ENCODE data around the gene SLC7A8.
"Not testable (repeated sequence)": the region's sequence is repeated elsewhere in the genome, so short reads cannot be mapped to it uniquely, and the experiment has no call there.

SLC7A8 gene

GRCh38 chr14:23112359-23113178, 70.9 kb downstream of the SLC7A8 start:
- no peak for DNase-seq

- no peak for DNase-seq
These were observed 72.7 kb downstream of the SLC7A8 start for GRCh38 chr14:23110579-23111365.

- no peak for DNase-seq
These were observed 73.7 kb downstream of the SLC7A8 start for GRCh38 chr14:23109769-23110168.

GRCh38 chr14:23108169-23108568, 75.3 kb downstream of the SLC7A8 start:
- DNase-seq = not testable (repeated sequence)

GRCh38 chr14:23107620-23108019, 75.8 kb downstream of the SLC7A8 start:
- DNase-seq = not testable (repeated sequence)

GRCh38 chr14:23106747-23107045, 76.8 kb downstream of the SLC7A8 start:
- DNase-seq = no peak

GRCh38 chr14:23105348-23105824, 78.1 kb downstream of the SLC7A8 start:
- no peak for DNase-seq

GRCh38 chr14:23104591-23105347, 78.7 kb downstream of the SLC7A8 start, which contains the start of gene CIROP:
Gene CIROP (minus strand): TSS chr14:23104989. CDS start chr14:23104920, 69 bp downstream.
- DNase-seq = no peak

GRCh38 chr14:23104070-23104590, 79.3 kb downstream of the SLC7A8 start:
- no peak for DNase-seq

GRCh38 chr14:23103581-23103980, 79.9 kb downstream of the SLC7A8 start:
- no peak for DNase-seq

- no peak for DNase-seq
These were observed 80.7 kb downstream of the SLC7A8 start for GRCh38 chr14:23102801-23103200.

GRCh38 chr14:23101986-23102625, 81.4 kb downstream of the SLC7A8 start:
- DNase-seq = no peak

GRCh38 chr14:23101213-23101970, 82.1 kb downstream of the SLC7A8 start:
- DNase-seq = no peak

- no peak for DNase-seq
These were observed 84.1 kb downstream of the SLC7A8 start for GRCh38 chr14:23099212-23099861.

- no peak for DNase-seq
These were observed 85.7 kb downstream of the SLC7A8 start for GRCh38 chr14:23097786-23098185.

GRCh38 chr14:23095196-23096108, 88.0 kb downstream of the SLC7A8 start, which contains the start of gene C14orf119:
Gene C14orf119 (plus strand): TSS chr14:23095505. CDS start chr14:23097659, 2,154 bp downstream.
- no peak for DNase-seq

- no peak for DNase-seq
These were observed 88.7 kb downstream of the SLC7A8 start, which contains the start of gene ACIN1 for GRCh38 chr14:23094666-23095195. Gene ACIN1 (minus strand): TSS chr14:23095136. CDS start chr14:23095112, 24 bp downstream.

- DNase-seq = no peak
These were observed 89.3 kb downstream of the SLC7A8 start for GRCh38 chr14:23093991-23094665.

- DNase-seq = no peak
These were observed 89.9 kb downstream of the SLC7A8 start for GRCh38 chr14:23093526-23093925.
